Measurements from ENCODE around the gene CACNA1B.

GRCh38 chr9:138017200-138017599, 139.6 kb downstream of the CACNA1B start:
- TF ChIP-seq CTCF (IDR thresholded peaks at IDR 0.05) = no peak
- TF ChIP-seq POLR2A (IDR thresholded peaks at IDR 0.05; ENCODE audit: low read depth) = no peak
- TF ChIP-seq EP300 (IDR thresholded peaks at IDR 0.05) = no peak
- TF ChIP-seq POLR2AphosphoS5 (IDR thresholded peaks at IDR 0.05) = no peak

Measured in esophagus muscularis mucosa (tissue), 4 donors.